Posterior cingulate gyrus (tissue), 11 donors: ENCODE measurements around the gene PLXNA3.

Source experiments
- DNase-seq, 10 donors: peaks; one replicate each; pipeline versions ENCODE4 v3.0.0 to v3.0.0-alpha.2; 2020 to 2021; ENCODE audit warnings: mixed read lengths in 3 of 10
- intact Hi-C: fragments of 100-400 bp; cut with DNase I; formaldehyde crosslinking; loops from one replicate; pipeline ENCODE4 v1.15.1; 2023

Gene PLXNA3

DNA sequence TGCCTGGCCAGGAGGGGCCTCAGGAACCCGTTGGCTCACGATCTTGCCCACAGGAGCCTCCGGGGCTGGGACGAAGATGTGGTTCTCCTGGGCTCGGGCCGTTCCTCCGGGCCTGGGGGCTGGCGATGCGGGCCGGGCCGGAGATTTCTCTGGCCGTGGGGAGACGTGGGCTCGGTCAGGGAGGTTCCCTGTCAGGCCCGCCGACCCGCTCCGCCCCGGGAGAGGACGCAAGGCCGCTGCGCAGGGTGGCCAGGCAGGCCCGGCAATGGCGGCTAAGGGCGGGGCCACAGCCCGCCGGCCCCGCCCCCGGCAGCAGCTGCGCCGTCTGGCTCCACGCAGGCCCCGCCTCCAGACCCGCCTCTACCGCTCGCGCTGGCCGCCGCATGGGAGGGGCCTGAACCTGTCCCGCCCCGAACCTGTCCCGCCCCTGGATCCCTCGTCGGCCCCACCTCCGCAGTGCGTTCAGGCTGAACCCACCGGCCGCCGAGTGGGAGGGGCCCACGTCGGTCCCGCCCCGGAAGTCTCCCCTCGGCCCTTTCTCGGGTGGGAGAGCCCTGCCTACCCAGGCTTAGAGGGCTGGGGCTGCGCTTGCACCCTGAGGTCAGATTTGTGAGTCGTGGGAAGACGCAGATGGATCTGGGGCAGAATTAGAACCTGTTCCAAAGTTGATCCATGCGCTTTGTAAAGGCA, 58.0 kb downstream of the PLXNA3 start, which contains the start of gene FAM3A:
FAM3A (minus strand) TSS at position 267 of the 690 bp plus-strand sequence. CDS start 460 bp downstream, outside the sequence.
- DNase-seq, result peak; percentile 88 to 99 (median 94)
- intact Hi-C loops, result no loop called here

- intact Hi-C loops, result no loop called here
Observed at GRCh38 chrX:154516656-154517100, 58.6 kb downstream of the PLXNA3 start.

DNA sequence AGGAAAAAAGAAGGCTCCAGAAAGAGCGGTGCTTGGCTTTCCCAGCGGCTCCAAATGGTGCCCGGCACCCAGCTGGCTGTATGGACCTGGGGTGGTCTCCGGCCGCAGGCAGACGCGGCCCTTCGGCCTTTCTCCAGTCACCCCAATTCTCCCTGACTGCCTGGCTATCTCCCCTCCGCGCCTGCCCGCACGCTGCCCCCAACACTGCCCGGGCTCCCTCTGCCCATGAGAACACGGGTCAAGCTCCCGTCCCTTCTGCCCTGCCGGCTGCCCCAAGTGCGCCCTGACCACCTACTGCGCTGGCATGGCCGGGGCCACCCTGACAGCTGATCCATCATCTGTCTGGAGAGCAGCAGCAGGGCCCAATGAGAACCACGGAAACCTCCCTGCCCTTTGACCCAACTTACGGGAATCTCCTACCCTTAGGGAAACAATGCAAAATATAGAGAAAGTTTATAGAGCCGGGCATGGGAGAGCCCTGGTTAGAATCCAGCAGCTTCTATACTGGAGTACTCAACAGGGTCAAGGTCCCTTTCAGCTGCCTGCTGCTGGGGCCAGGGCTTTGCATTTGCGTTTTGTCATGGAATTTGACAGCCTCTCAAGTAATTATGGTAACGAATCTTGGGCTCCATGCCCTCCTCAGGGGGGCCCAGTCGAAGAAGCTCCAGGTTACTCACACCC, 59.2 kb downstream of the PLXNA3 start:
- peak in 2 of 10 donors; percentile 80 to 85 for DNase-seq
- intact Hi-C loops, result no loop called here

More at GRCh38 chrX:154516656-154517100, 58.6 kb downstream of the PLXNA3 start:
- DNase-seq, result peak in 1 of 10 donors; percentile 43

DNA sequence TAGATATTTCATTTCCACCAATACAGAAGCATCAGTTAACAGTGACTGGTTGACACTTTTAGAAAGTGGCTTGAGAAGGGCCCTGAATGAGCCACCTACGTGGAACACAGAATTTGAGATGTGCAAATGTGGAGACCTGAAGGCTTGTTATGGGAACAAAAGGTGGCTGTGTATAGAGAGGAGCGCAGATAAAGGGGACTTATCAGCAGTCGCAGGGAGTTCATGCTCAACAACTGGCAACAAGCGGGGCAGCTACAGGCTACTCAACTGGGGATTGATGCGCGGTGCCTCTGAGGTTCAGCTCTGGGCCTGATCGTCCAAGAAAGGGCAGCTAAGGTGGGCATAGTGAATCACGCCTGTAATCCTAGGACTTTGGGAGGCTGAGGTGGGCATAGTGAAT, 61.3 kb downstream of the PLXNA3 start:
- intact Hi-C loops, result no loop called here

GRCh38 chrX:154525606-154526490, 67.8 kb downstream of the PLXNA3 start:
- intact Hi-C loops, result no loop called here
- DNase-seq, result no peak

More for the DNA sequence above, 61.3 kb downstream of the PLXNA3 start:
- no peak for DNase-seq

DNA sequence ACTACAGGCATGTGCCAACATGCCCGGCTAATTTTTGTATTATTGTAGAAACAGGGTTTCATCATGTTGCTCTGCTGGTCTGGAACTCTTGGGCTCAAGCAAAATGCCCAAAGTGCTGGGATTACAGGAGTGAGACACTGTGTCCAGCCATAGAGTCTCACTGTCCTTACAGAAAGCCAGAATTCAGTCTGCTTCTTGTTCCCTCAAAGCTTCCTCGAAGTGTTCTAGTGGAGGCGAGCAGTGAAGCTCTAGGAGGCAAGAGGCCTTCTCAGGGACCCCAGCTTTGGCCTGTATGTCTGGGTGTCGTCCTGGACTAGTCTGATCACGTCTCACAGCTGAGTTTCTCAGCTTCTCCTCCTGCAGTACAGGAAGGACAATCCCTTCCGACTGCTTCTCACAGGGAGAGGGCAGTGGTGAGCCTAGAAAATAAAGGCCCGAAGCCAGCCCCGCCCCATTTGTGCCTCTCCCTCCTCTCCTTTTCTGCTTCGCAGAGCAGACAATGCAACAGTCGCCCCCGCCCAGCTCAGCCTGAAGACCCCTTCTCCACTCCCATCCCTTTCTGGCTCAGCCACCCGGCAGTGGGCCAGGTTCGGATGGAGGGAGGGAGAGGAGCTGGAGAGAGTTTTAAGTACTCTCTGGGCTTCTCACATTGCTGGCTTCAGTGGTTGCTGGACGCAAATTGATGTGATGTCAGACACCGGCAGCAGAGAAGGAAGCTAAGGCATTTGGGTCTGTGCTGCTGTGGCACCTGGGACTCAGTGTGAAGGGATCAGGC, 69.0 kb downstream of the PLXNA3 start:
- intact Hi-C loops, result no loop called here
- peak; percentile 49 to 96 (median 72) for DNase-seq
